SK-N-MC (cell line): ENCODE measurements around the gene ATP2B2.

Source experiments
- EZH2 ChIP-seq: fragments of 200-600 bp; sonication (generic); IDR thresholded peaks from one replicate; pipeline ENCODE4 v1.6.1; 2017; ENCODE audit warnings: antibody characterized with exemption
- POLR2AphosphoS5 ChIP-seq: IDR thresholded peaks from 2 replicates; pipeline ENCODE4 v1.6.1; 2012; ENCODE audit warnings: mild to moderate bottlenecking, low read depth, low read length, borderline replicate concordance

- no peak for TF ChIP-seq EZH2
- no peak for TF ChIP-seq POLR2AphosphoS5
Measured at GRCh38 chr3:10518506-10519150, 13.2 kb upstream of the ATP2B2 start.
